Measurements from ENCODE around the gene ADGRA1.

Gene ADGRA1

DNA sequence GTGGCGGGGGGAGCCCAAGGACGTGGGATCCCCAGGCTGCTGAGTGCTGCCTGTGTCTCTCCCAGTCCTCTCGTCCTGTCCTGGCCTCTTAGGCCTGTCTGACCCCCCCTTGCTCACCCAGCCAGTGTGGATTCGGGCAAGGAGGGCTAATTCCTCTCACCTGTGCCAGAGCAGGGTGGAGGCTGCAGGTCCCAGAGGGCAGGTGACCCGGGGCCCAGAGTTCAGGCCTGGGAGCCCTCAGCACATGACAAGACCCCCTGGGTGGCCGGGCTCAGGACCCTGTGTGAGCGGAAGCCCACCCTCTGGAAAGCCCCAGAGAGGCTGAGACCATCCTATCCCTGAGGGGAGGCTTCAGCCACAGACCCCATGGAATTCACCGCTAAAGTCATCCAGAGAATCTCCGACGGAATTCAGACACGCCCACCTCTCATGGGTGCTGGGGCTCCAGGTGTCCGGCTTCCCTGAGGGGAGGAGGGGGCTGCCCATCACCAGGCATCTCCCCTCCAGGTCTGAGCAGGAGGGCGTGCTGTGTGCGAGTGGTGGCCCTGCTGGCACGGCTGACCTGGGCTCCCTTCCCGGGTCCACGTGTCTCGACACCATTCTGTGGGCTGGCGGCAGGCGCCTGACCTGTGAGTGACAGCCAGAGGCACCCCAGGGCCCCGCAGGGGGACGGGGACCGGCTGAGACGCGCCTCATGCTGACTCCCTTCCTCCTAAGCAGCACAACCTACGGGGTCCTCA lies 77.3 kb downstream of the ADGRA1 start:
- no peak for DNase-seq (ENCODE audit: low read depth)
- Histone ChIP-seq H3K9me3 (ENCODE audit: control insufficient read depth, low read length) (no peaks in the 10 kb centered on the region), H3K27me3 (replicated peaks; ENCODE audit: control insufficient read depth, insufficient read depth, low read length) (peaks cover 53% of the 10 kb centered on the region), H3K36me3 (ENCODE audit: control insufficient read depth, insufficient read depth, low read length, severe bottlenecking) (no peaks in the 10 kb centered on the region), H3K9ac (ENCODE audit: low read length) (no peak overlapping the region), H3K4me1 (ENCODE audit: control insufficient read depth, insufficient read depth, low read length) (peaks cover 3% of the 10 kb centered on the region), H3K4me3 (ENCODE audit: low read length) (no peak overlapping the region)

- no peak for DNase-seq (ENCODE audit: low read depth)
- Histone ChIP-seq H3K4me3 (ENCODE audit: low read length) (no peak overlapping the region), H3K27me3 (replicated peaks; ENCODE audit: control insufficient read depth, insufficient read depth, low read length) (peaks cover 50% of the 10 kb centered on the region), H3K9me3 (ENCODE audit: control insufficient read depth, low read length) (no peaks in the 10 kb centered on the region), H3K36me3 (ENCODE audit: control insufficient read depth, insufficient read depth, low read length, severe bottlenecking) (no peaks in the 10 kb centered on the region), H3K9ac (ENCODE audit: low read length) (no peak overlapping the region), H3K4me1 (ENCODE audit: control insufficient read depth, insufficient read depth, low read length) (no peaks in the 10 kb centered on the region)
Observed at GRCh38 chr10:133165556-133166503, 78.1 kb downstream of the ADGRA1 start.

DNA sequence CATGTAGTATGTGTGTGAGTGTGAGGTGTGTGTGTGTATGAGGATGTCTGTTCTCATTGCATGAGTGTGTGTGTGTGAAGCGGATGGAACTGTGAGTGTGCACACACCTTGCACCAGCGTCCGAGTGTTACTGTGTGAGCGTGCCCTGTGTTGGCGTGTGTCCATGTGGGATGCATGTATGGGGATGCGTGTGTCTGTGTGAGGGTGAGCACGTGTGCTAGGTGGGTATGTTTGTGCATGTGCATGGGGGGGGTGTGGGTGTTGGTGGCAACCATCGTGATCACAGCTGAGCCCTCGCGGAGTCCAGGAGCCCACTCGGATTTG lies 78.7 kb downstream of the ADGRA1 start:
- no peaks in the 10 kb centered on the region for H3K9me3 ChIP-seq (ENCODE audit: control insufficient read depth, low read length)
- no peaks in the 10 kb centered on the region for H3K36me3 ChIP-seq (ENCODE audit: control insufficient read depth, insufficient read depth, low read length, severe bottlenecking)
- no peak overlapping the region for H3K4me3 ChIP-seq (ENCODE audit: low read length)
- peaks cover 44% of the 10 kb centered on the region for H3K27me3 ChIP-seq (replicated peaks; ENCODE audit: control insufficient read depth, insufficient read depth, low read length)
- H3K9ac ChIP-seq (ENCODE audit: low read length) = no peak overlapping the region
- H3K4me1 ChIP-seq (ENCODE audit: control insufficient read depth, insufficient read depth, low read length) = no peaks in the 10 kb centered on the region
- DNase-seq (ENCODE audit: low read depth) = no peak

DNA sequence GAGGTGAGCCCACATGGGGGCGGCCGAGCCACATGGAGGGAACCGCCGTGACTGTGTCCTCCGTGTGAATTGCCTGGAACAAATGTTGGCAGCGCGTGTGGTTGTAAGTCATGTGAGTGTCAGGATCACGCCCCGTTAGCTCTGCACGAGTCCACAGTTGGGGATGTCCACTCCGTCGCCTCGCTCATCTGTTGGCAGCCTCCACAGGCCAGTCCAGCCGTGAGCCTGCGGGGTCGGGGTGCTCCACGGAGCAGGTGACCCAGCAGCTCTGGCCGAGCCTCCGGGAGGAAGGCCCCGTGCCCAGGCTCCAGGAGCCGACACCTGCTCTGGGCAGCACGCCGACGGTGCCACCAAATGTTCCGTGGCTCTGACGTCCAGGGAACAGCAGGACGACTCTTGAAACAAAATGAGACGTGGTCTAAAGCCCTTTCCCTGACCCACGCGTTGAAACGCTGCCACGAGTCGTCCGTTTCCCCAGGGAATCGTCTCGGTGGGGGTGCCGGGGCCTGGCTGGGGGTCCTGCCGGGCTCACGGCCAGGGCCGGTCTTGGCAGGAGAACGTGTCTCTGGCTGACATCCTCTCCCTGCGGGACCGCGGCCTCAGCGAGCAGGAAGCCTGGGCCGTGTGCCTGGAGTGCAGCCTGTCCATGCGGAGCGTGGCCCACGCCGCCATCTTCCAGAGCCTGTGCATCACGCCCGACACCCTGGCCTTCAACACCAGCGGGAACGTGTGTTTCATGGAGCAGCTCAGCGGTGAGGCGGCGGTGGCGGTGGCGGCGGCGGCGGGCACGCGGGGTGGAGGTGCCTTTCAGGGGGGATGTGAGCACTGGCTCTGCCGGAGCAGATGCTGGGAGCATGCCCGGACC lies 79.3 kb downstream of the ADGRA1 start:
- Histone ChIP-seq H3K36me3 (ENCODE audit: control insufficient read depth, insufficient read depth, low read length, severe bottlenecking) (no peaks in the 10 kb centered on the region), H3K4me3 (ENCODE audit: low read length) (no peak overlapping the region), H3K9me3 (ENCODE audit: control insufficient read depth, low read length) (no peaks in the 10 kb centered on the region), H3K4me1 (ENCODE audit: control insufficient read depth, insufficient read depth, low read length) (no peaks in the 10 kb centered on the region), H3K9ac (ENCODE audit: low read length) (no peak overlapping the region), H3K27me3 (replicated peaks; ENCODE audit: control insufficient read depth, insufficient read depth, low read length) (peaks cover 40% of the 10 kb centered on the region)
- DNase-seq (ENCODE audit: low read depth) = no peak

DNA sequence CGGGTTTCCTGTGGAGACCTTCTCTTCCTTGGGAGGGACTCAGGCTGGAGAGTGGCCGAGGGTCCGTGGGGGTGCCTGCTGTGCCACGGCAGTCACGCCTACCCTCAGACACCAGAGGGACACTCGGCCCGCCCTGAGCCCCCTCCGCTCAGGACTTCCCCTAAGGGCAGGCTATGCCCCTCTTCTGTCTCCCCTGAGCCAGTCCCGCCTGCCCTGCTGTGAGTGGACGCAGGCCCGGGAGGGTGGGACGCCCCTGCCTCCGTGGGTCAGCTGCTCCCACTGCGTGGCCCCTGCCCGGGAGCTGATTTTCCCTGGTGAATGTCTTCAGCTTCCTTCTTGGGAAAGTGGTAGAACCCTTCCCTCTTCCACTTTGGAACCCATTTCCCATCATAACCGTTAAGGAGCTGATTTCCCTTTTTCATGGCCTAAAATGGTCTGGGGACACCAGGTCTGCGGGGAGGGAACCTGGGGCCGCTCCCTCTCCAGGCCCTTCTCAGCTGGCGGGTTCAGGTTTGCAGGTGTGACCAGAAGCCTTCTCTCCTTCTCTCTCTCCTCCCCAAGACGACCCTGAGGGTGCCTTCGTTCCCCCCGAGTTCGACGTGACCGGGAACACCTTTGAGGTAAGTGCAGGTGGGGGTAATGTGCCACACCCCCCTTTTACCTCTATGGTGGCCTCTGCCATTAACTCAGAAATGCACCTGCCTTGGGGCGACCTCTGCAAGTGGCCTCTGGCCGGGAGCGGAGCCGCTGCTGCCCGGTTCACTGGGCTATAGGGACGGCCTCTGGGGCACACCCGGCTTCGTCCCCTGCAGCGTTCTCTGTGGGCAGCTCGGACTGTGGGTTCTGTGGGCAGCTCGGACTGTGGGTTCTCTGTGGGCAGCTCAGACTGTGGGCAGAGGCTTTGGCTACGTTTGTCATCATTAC lies 80.2 kb downstream of the ADGRA1 start:
- no peak overlapping the region for H3K9ac ChIP-seq (ENCODE audit: low read length)
- peaks cover 31% of the 10 kb centered on the region for H3K27me3 ChIP-seq (replicated peaks; ENCODE audit: control insufficient read depth, insufficient read depth, low read length)

GRCh38 chr10:133168617-133169031 lies 80.9 kb downstream of the ADGRA1 start:
- Histone ChIP-seq H3K9me3 (ENCODE audit: control insufficient read depth, low read length) (peaks cover 12% of the 10 kb centered on the region), H3K9ac (ENCODE audit: low read length) (no peak overlapping the region), H3K27me3 (replicated peaks; ENCODE audit: control insufficient read depth, insufficient read depth, low read length) (peaks cover 26% of the 10 kb centered on the region), H3K36me3 (ENCODE audit: control insufficient read depth, insufficient read depth, low read length, severe bottlenecking) (no peaks in the 10 kb centered on the region), H3K4me3 (ENCODE audit: low read length) (no peak overlapping the region), H3K4me1 (ENCODE audit: control insufficient read depth, insufficient read depth, low read length) (no peaks in the 10 kb centered on the region)
- DNase-seq (ENCODE audit: low read depth) = no peak

More for the DNA sequence above, 80.2 kb downstream of the ADGRA1 start:
- no peak for DNase-seq (ENCODE audit: low read depth)
- Histone ChIP-seq H3K9me3 (ENCODE audit: control insufficient read depth, low read length) (peaks cover 5% of the 10 kb centered on the region), H3K4me1 (ENCODE audit: control insufficient read depth, insufficient read depth, low read length) (no peaks in the 10 kb centered on the region), H3K36me3 (ENCODE audit: control insufficient read depth, insufficient read depth, low read length, severe bottlenecking) (no peaks in the 10 kb centered on the region), H3K4me3 (ENCODE audit: low read length) (no peak overlapping the region)

- Histone ChIP-seq H3K9me3 (ENCODE audit: control insufficient read depth, low read length) (peaks cover 12% of the 10 kb centered on the region), H3K9ac (ENCODE audit: low read length) (no peak overlapping the region), H3K36me3 (ENCODE audit: control insufficient read depth, insufficient read depth, low read length, severe bottlenecking) (no peaks in the 10 kb centered on the region), H3K4me1 (ENCODE audit: control insufficient read depth, insufficient read depth, low read length) (no peaks in the 10 kb centered on the region), H3K27me3 (replicated peaks; ENCODE audit: control insufficient read depth, insufficient read depth, low read length) (peaks cover 22% of the 10 kb centered on the region), H3K4me3 (ENCODE audit: low read length) (no peak overlapping the region)
- DNase-seq (ENCODE audit: low read depth) = no peak
Observed at GRCh38 chr10:133169173-133169947, 81.6 kb downstream of the ADGRA1 start.

- Histone ChIP-seq H3K9ac (ENCODE audit: low read length) (no peak overlapping the region), H3K36me3 (ENCODE audit: control insufficient read depth, insufficient read depth, low read length, severe bottlenecking) (no peaks in the 10 kb centered on the region), H3K4me1 (ENCODE audit: control insufficient read depth, insufficient read depth, low read length) (no peaks in the 10 kb centered on the region), H3K27me3 (replicated peaks; ENCODE audit: control insufficient read depth, insufficient read depth, low read length) (peaks cover 16% of the 10 kb centered on the region), H3K9me3 (ENCODE audit: control insufficient read depth, low read length) (peaks cover 12% of the 10 kb centered on the region), H3K4me3 (ENCODE audit: low read length) (no peak overlapping the region)
- DNase-seq (ENCODE audit: low read depth) = no peak
Observed at GRCh38 chr10:133170092-133170491, 82.4 kb downstream of the ADGRA1 start.

DNA sequence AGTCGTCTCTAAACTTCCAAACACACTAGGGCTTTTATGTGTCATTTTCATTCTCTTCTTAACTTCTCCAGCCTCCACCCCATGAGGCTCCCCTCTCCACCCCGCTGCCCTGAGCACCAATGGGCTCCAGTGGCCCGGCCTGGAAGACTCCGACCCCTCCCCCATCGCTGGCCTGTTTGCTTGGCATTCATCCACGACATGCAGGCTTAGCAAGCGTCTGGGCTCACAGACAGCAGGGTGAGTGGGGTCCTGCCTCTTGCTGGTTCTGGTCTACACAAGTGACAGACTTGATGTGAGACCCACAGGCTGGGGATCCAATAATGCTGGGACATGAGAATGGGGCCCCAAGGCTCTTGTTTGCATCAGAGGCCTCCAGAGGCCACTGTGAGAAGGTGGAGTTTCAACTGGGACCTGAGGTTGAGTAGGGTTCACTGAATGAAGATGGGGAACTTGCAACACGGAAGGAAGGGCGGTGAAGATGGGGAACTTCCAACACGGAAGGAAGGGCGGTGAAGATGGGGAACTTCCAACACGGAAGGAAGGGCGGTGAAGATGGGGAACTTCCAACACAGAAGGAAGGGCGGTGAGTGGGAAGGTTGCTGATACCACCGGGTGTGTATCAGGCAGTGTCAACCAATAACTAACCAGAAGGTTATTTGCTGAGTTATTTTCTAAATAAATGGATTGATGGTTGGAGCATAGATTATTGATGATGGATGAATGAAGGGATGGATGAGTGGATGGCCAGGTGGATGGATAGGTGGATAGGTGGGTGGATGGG lies 86.3 kb downstream of the ADGRA1 start:
- Histone ChIP-seq H3K27me3 (replicated peaks; ENCODE audit: control insufficient read depth, insufficient read depth, low read length) (no peaks in the 10 kb centered on the region), H3K9me3 (ENCODE audit: control insufficient read depth, low read length) (peaks cover 12% of the 10 kb centered on the region), H3K36me3 (ENCODE audit: control insufficient read depth, insufficient read depth, low read length, severe bottlenecking) (no peaks in the 10 kb centered on the region), H3K4me3 (ENCODE audit: low read length) (no peak overlapping the region), H3K4me1 (ENCODE audit: control insufficient read depth, insufficient read depth, low read length) (no peaks in the 10 kb centered on the region), H3K9ac (ENCODE audit: low read length) (no peak overlapping the region)
- no peak for DNase-seq (ENCODE audit: low read depth)
